K562 (cell line): ENCODE measurements around the gene TSPOAP1. TPM values are rescaled to one million over a fixed set of nuclear protein-coding genes. Genes with fewer than 3 reads are reported as not detected.

Experiments
- FOXP4 ChIP-seq: sonication (generic); formaldehyde crosslinking; IDR thresholded peaks from 2 replicates; pipeline ENCODE4 v1.8.0; 2022; ENCODE audit warnings: mild to moderate bottlenecking, missing genetic modification reagents, borderline replicate concordance
- KDM2B ChIP-seq: fragments of 250-450 bp; sonication (Bioruptor Pico); IDR thresholded peaks from 2 replicates; pipeline ENCODE4 v1.8.0; 2021; ENCODE audit warnings: mild to moderate bottlenecking, moderate library complexity
- PBX2 ChIP-seq, 2 experiments: IDR thresholded peaks in 1 of 2; conservative IDR thresholded peaks in 1 of 2; 2 replicates each; pipeline ENCODE4 v1.6.1; 2016; ENCODE audit warnings: low read depth in 2 of 2, mild to moderate bottlenecking in 1 of 2, missing compliant biosample characterization in 1 of 2, missing genetic modification characterization in 1 of 2, moderate library complexity in 1 of 2
- PHF21A ChIP-seq: fragments of 450-650 bp; IDR thresholded peaks from 2 replicates; pipeline ENCODE4 v1.6.1; 2017; ENCODE audit warnings: low read depth, borderline replicate concordance
- TCF3 ChIP-seq: sonication (generic); formaldehyde crosslinking; IDR thresholded peaks from 2 replicates; pipeline ENCODE4 v1.4.0; 2020; ENCODE audit warnings: mild to moderate bottlenecking, missing genetic modification reagents
- THAP12 ChIP-seq: fragments of 250-450 bp; sonication (Bioruptor Pico); IDR thresholded peaks from 2 replicates; pipeline ENCODE4 v1.9.0; 2021; ENCODE audit warnings: mild to moderate bottlenecking, inconsistent platforms
- ZC3H11A ChIP-seq: IDR thresholded peaks from 2 replicates; pipeline ENCODE4 v1.6.1; 2012; ENCODE audit warnings: low read depth, low read length, improper control_type of control experiment
- ZNF12 ChIP-seq: sonication (generic); formaldehyde crosslinking; IDR thresholded peaks from 2 replicates; pipeline ENCODE4 v1.4.0; 2020; ENCODE audit warnings: mild to moderate bottlenecking, missing genetic modification reagents
- ZNF561 ChIP-seq: fragments of 450-650 bp; formaldehyde crosslinking; conservative IDR thresholded peaks from 2 replicates; pipeline ENCODE4 v1.4.0; 2020; ENCODE audit warnings: mild to moderate bottlenecking, moderate library complexity
- ZNF764 ChIP-seq: fragments of 250-450 bp; sonication (Bioruptor Pico); IDR thresholded peaks from 2 replicates; pipeline ENCODE4 v1.4.0; 2020; ENCODE audit warnings: low read depth, mild to moderate bottlenecking, moderate library complexity
- ZNF778 ChIP-seq: fragments of 450-650 bp; formaldehyde crosslinking; IDR thresholded peaks from 2 replicates; pipeline ENCODE4 v1.4.0; 2020; ENCODE audit warnings: mild to moderate bottlenecking, moderate library complexity
- polyA plus RNA-seq, 8 experiments: library from polyadenylated mRNA; depleted of rRNA in 4 of 8; stranded (reverse) in 5 of 8; unstranded in 3 of 8; fragments of >200 nt; fragmentation: Nextera tagmentation in 2 of 8; fragmentation: Illumina TruSeq in 1 of 8; extraction: Ambion mirVana in 2 of 8; extraction: Trizol in 1 of 8; gene quantifications; 2 replicates each; pipeline versions ENCODE4 v1.2.1 to v1.2.3, GENCODE V29; 2011 to 2014; ENCODE audit warnings: inconsistent platforms in 1 of 8, missing spikeins in 1 of 8
- total RNA-seq, 7 experiments: library from RNA; depleted of rRNA in 6 of 7; stranded (reverse); fragments of >200 nt in 6 of 7; fragmentation: Illumina TruSeq in 2 of 7; extraction: Trizol in 2 of 7; gene quantifications; 2 replicates each; pipeline versions ENCODE4 v1.2.1 to v1.2.3, GENCODE V29; 2011 to 2021; ENCODE audit warnings: low replicate concordance in 1 of 7

Gene TSPOAP1
- total and polyA plus RNA-seq, 9 of the 15 experiments (the other 6 are each of a cell fraction or from before 2014, with no cell fraction given) = 0.87 to 3.9 (median 1.8) TPM; not detected in 2

- TF ChIP-seq PBX2 (CRISPR knock-in tag; IDR thresholded peaks at IDR 0.05; ENCODE audit: low read depth) (no peak), PBX2 (tag; conservative IDR thresholded peaks at IDR 0.05; ENCODE audit: low read depth) (no peak), PHF21A (no peak), TCF3 (CRISPR knock-in tag) (no peak; the same call in 1 of the 2 replicates), ZNF764 (CRISPR knock-in tag) (peak; percentile 58; the same call in 1 of the 2 replicates), ZNF12 (CRISPR knock-in tag) (no peak), ZC3H11A (0 out of 2 replicates have a peak, but pooled peaks have one; percentile 2), FOXP4 (CRISPR knock-in tag) (peak; percentile 66; the same call in 1 of the 2 replicates), KDM2B (CRISPR knock-in tag) (no peak), ZNF778 (CRISPR knock-in tag) (no peak), ZNF561 (0 out of 2 replicates have a peak, but pooled peaks have one; percentile 55), THAP12 (CRISPR knock-in tag) (0 out of 2 replicates have a peak, but pooled peaks have one; percentile 42)
Observed at GRCh38 chr17:58329035-58329809, 627 bp upstream of the TSPOAP1 start (continued).
